Measurements from ENCODE around the gene UBE2QL1.

UBE2QL1 gene

GRCh38 chr5:6497262-6497661 lies 48.6 kb downstream of the UBE2QL1 start:
- TF ChIP-seq GATA3 (IDR thresholded peaks at IDR 0.05; ENCODE audit: low read depth, low read length), result no peak
- no peak for TF ChIP-seq GATA2 (IDR thresholded peaks at IDR 0.05; ENCODE audit: low read depth, low read length)

GRCh38 chr5:6498968-6499367 lies 50.3 kb downstream of the UBE2QL1 start:
- TF ChIP-seq GATA3 (IDR thresholded peaks at IDR 0.05; ENCODE audit: low read depth, low read length), result no peak
- no peak for TF ChIP-seq GATA2 (IDR thresholded peaks at IDR 0.05; ENCODE audit: low read depth, low read length)

GRCh38 chr5:6501701-6502100 lies 53.0 kb downstream of the UBE2QL1 start:
- TF ChIP-seq GATA3 (IDR thresholded peaks at IDR 0.05; ENCODE audit: low read depth, low read length), result no peak
- TF ChIP-seq GATA2 (IDR thresholded peaks at IDR 0.05; ENCODE audit: low read depth, low read length), result no peak

GRCh38 chr5:6502421-6502820 lies 53.8 kb downstream of the UBE2QL1 start:
- TF ChIP-seq GATA3 (IDR thresholded peaks at IDR 0.05; ENCODE audit: low read depth, low read length) (no peak), GATA2 (IDR thresholded peaks at IDR 0.05; ENCODE audit: low read depth, low read length) (no peak)

GRCh38 chr5:6503342-6503741 lies 54.7 kb downstream of the UBE2QL1 start:
- TF ChIP-seq GATA2 (IDR thresholded peaks at IDR 0.05; ENCODE audit: low read depth, low read length) (no peak), GATA3 (IDR thresholded peaks at IDR 0.05; ENCODE audit: low read depth, low read length) (no peak)

- TF ChIP-seq GATA3 (IDR thresholded peaks at IDR 0.05; ENCODE audit: low read depth, low read length) (no peak), GATA2 (IDR thresholded peaks at IDR 0.05; ENCODE audit: low read depth, low read length) (no peak)
These were observed 56.2 kb downstream of the UBE2QL1 start for GRCh38 chr5:6504677-6505415.

GRCh38 chr5:6505416-6505755 lies 56.7 kb downstream of the UBE2QL1 start:
- TF ChIP-seq GATA2 (IDR thresholded peaks at IDR 0.05; ENCODE audit: low read depth, low read length), result no peak

- TF ChIP-seq GATA2 (IDR thresholded peaks at IDR 0.05; ENCODE audit: low read depth, low read length) (no peak), GATA3 (IDR thresholded peaks at IDR 0.05; ENCODE audit: low read depth, low read length) (no peak)
These were observed 57.3 kb downstream of the UBE2QL1 start for GRCh38 chr5:6505783-6506557.

- TF ChIP-seq GATA3 (IDR thresholded peaks at IDR 0.05; ENCODE audit: low read depth, low read length), result no peak
- no peak for TF ChIP-seq GATA2 (IDR thresholded peaks at IDR 0.05; ENCODE audit: low read depth, low read length)
These were observed 58.0 kb downstream of the UBE2QL1 start for GRCh38 chr5:6506611-6507010.

GRCh38 chr5:6508931-6509330 lies 60.3 kb downstream of the UBE2QL1 start:
- TF ChIP-seq GATA2 (IDR thresholded peaks at IDR 0.05; ENCODE audit: low read depth, low read length) (no peak), GATA3 (IDR thresholded peaks at IDR 0.05; ENCODE audit: low read depth, low read length) (no peak)

GRCh38 chr5:6510132-6510531 lies 61.5 kb downstream of the UBE2QL1 start:
- no peak for TF ChIP-seq GATA2 (IDR thresholded peaks at IDR 0.05; ENCODE audit: low read depth, low read length)
- TF ChIP-seq GATA3 (IDR thresholded peaks at IDR 0.05; ENCODE audit: low read depth, low read length), result no peak

GRCh38 chr5:6510973-6511372 lies 62.3 kb downstream of the UBE2QL1 start:
- TF ChIP-seq GATA2 (IDR thresholded peaks at IDR 0.05; ENCODE audit: low read depth, low read length), result no peak
- TF ChIP-seq GATA3 (IDR thresholded peaks at IDR 0.05; ENCODE audit: low read depth, low read length), result no peak

GRCh38 chr5:6516823-6517222 lies 68.2 kb downstream of the UBE2QL1 start:
- TF ChIP-seq GATA2 (IDR thresholded peaks at IDR 0.05; ENCODE audit: low read depth, low read length) (no peak), GATA3 (IDR thresholded peaks at IDR 0.05; ENCODE audit: low read depth, low read length) (no peak)

- TF ChIP-seq GATA2 (IDR thresholded peaks at IDR 0.05; ENCODE audit: low read depth, low read length), result no peak
- TF ChIP-seq GATA3 (IDR thresholded peaks at IDR 0.05; ENCODE audit: low read depth, low read length), result no peak
These were observed 68.9 kb downstream of the UBE2QL1 start for GRCh38 chr5:6517510-6517909.

Data from SH-SY5Y (cell line).